PC-3 (cell line): ENCODE results near the gene NACC1.

Source experiments
- EZH2phosphoT487 ChIP-seq: fragments of 300-600 bp; sonication (generic); IDR thresholded peaks from 2 replicates; pipeline ENCODE4 v1.6.1; 2018; ENCODE audit warnings: mild to moderate bottlenecking, antibody characterized with exemption, low read length, borderline replicate concordance
- TF ChIP-seq, protein P1 (sequence below): fragments of 300-600 bp; sonication (generic); conservative IDR thresholded peaks from 2 replicates; pipeline ENCODE4 v1.5.1; 2017; ENCODE audit warnings: antibody characterized with exemption, low read depth, mild to moderate bottlenecking, low read length

DNA sequence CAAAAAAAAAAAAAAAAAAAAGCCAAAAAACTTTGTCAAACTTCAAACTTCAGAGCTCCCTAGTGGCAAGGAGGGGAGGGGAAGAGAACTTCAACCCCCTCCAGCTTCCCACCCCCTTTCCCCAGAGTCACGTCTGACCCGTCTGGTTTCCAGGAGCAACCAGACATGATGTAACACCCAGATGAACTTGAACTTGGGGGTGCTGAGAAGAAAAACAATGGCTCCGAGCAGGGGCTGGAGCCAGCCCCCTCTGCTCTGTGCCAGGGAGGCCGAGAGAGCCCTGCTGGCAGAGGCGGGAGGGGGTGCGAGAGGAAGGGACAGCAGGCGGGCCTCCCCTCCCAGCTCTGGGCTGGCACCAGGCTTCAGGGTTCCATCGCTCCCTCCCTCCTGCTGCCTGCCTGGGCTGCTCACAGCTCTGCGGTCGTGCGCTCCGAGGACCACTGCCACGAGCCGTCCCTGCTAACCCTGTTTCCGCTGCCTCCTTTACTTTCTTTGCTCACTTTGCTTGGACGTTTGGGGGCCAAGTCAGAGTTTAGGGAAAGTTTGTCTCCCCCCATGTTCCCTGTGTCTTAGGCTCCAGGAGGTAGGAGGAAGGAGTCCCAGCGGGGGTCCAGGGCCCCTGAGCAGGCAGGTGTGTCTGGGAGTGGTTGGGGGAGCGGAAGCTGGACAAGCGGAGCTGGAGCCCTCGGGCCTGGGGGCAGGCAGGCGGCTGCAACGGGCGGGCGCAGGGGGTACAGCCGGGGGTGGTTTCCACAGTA lies 26.5 kb upstream of the NACC1 start:
- TF ChIP-seq, protein P1, sequence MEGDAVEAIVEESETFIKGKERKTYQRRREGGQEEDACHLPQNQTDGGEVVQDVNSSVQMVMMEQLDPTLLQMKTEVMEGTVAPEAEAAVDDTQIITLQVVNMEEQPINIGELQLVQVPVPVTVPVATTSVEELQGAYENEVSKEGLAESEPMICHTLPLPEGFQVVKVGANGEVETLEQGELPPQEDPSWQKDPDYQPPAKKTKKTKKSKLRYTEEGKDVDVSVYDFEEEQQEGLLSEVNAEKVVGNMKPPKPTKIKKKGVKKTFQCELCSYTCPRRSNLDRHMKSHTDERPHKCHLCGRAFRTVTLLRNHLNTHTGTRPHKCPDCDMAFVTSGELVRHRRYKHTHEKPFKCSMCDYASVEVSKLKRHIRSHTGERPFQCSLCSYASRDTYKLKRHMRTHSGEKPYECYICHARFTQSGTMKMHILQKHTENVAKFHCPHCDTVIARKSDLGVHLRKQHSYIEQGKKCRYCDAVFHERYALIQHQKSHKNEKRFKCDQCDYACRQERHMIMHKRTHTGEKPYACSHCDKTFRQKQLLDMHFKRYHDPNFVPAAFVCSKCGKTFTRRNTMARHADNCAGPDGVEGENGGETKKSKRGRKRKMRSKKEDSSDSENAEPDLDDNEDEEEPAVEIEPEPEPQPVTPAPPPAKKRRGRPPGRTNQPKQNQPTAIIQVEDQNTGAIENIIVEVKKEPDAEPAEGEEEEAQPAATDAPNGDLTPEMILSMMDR = no peak
- no peak for TF ChIP-seq EZH2phosphoT487
